T-helper 17 cell (primary cell): ENCODE data around the gene SEMA4F. TPM values are rescaled to one million over a fixed set of nuclear protein-coding genes. Genes with fewer than 3 reads are reported as not detected.
A peak's percentile ranks its signal among the peaks of the same experiment; 100 is the strongest.
"Not testable (repeated sequence)": the region's sequence is repeated elsewhere in the genome, so short reads cannot be mapped to it uniquely, and the experiment has no call there.

ENCODE experiments used
- ATAC-seq: fragments of 150-1000 bp; cut with Tn5 transposase; 2 replicates; pipeline ENCODE4 v1.10.0; 2021; ENCODE audit warnings: mild to moderate bottlenecking, moderate library complexity
- DNase-seq, 3 donors: peaks; one replicate each; pipeline versions ENCODE4 v3.0.0 to v3.0.0-alpha.2; 2020 to 2021
- H3K9me3 ChIP-seq: one replicate; pipeline ENCODE4 v1.7.0; 2013; ENCODE audit warnings: low read length, mild to moderate bottlenecking; ENCODE audit not compliant: control insufficient read depth, poor library complexity, severe bottlenecking
- H3K27ac Mint-ChIP-seq: one replicate; pipeline ENCODE4 v1.8.0; 2022; ENCODE audit warnings: mild to moderate bottlenecking, moderate library complexity, mixed read lengths
- H3K27me3 Mint-ChIP-seq: one replicate; pipeline ENCODE4 v1.8.0; 2022; ENCODE audit warnings: mixed read lengths
- H3K36me3 Mint-ChIP-seq: one replicate; pipeline ENCODE4 v1.8.0; 2022; ENCODE audit warnings: low read depth, mixed read lengths
- H3K4me1 Mint-ChIP-seq: one replicate; pipeline ENCODE4 v1.8.0; 2022; ENCODE audit warnings: mild to moderate bottlenecking, mixed read lengths
- H3K4me3 Mint-ChIP-seq: one replicate; pipeline ENCODE4 v1.8.0; 2022; ENCODE audit warnings: mild to moderate bottlenecking, moderate library complexity, mixed read lengths
- total RNA-seq, 4 donors: library from RNA in 2 of 4; stranded (reverse) in 2 of 4; gene quantifications; one replicate each; pipeline ENCODE4 v1.2.3 and lab custom pipeline; 2022 to 2026

Gene SEMA4F, protein sequence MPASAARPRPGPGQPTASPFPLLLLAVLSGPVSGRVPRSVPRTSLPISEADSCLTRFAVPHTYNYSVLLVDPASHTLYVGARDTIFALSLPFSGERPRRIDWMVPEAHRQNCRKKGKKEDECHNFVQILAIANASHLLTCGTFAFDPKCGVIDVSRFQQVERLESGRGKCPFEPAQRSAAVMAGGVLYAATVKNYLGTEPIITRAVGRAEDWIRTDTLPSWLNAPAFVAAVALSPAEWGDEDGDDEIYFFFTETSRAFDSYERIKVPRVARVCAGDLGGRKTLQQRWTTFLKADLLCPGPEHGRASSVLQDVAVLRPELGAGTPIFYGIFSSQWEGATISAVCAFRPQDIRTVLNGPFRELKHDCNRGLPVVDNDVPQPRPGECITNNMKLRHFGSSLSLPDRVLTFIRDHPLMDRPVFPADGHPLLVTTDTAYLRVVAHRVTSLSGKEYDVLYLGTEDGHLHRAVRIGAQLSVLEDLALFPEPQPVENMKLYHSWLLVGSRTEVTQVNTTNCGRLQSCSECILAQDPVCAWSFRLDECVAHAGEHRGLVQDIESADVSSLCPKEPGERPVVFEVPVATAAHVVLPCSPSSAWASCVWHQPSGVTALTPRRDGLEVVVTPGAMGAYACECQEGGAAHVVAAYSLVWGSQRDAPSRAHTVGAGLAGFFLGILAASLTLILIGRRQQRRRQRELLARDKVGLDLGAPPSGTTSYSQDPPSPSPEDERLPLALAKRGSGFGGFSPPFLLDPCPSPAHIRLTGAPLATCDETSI
- total RNA-seq (10 to 100 TPM in 1 of 2 donors, 1 to 10 TPM in 1; 9.5 to 11.1 TPM), total RNA-seq (lab: John Stamatoyannopoulos, UW) (16.4 to 22.5 reads per million in 2 donors)

DNA sequence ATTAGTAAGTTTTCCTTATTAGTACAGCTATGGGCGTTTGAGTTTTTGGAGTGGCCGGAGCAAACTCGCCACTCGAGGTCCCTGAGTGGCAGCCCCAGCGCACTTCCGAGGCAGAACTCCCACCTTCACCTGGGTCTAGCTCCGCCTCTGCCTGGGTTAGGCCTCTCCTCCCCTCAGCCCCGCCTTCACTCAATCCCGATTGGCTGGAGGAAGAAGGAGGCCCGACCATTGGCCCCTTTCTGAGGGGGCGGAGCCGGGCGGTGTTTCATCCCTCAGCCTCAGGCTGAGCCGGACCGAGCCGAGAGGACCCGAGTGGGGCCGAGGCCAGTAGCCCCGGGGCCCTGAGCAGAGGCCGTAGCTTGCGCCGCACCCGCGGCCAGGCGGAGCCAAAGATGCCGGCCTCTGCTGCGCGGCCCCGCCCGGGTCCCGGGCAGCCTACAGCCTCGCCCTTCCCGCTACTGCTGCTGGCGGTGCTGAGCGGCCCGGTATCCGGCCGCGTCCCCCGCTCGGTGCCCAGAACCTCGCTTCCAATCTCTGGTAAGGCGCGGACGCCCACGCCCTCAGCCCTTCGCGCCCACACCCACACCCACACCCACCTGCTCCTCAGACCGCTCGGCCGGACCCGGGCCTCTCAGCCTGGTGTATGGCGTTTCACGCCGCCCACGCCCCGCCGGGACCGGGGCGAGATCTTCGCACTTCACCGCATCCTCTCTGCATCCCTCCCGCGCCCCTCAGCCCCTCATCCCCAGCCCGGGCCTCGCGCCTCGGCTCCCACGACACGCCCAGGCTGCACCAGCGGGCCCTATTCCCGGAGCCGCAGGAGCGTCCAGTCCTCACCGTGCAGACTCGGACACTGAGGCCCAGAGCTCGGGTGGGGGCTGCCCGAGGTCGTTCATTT lies at the start of gene SEMA4F:
Gene SEMA4F (plus strand): TSS at position 263 of the 898 bp plus-strand sequence. CDS start 130 bp downstream, at position 393.
- Mint-ChIP-seq H3K4me3 (peak within 1 kb of the TSS; percentile 94), H3K4me1 (peaks cover 19% of the 10 kb centered on the region), H3K36me3 (peaks cover 3% of the 10 kb centered on the region), H3K27me3 (peaks cover 12% of the 10 kb centered on the region), H3K27ac (peak within 1 kb of the TSS; percentile 79)
- H3K9me3 ChIP-seq = no peaks in the 10 kb centered on the region
- DNase-seq (peak; percentile 87 to 91 (median 90)), ATAC-seq (peak; percentile 100)

DNA sequence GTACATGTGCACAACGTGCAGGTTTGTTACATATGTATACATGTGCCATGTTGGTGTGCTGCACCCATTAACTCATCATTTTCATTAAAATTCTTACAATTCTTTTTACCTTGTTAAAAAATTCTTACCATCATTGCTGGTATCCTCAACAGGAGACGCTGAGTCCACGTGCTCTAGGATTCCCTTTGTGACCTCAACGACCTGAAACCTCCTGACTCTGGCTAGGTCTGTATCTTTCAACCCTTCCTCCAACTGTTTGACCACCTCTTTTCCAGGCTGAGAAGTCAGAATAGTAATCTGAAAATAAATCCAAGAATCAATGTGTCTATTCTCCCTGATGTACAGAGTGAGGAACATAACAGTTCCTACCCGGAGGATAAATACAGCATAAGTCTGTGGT lies 47.1 kb upstream of the SEMA4F start:
- Mint-ChIP-seq H3K27ac (no peak overlapping the region), H3K27me3 (peaks cover 46% of the 10 kb centered on the region), H3K4me1 (peaks cover 5% of the 10 kb centered on the region), H3K36me3 (peaks cover 2% of the 10 kb centered on the region), H3K4me3 (no peak overlapping the region)
- DNase-seq = no peak
- no peak for ATAC-seq
- no peaks in the 10 kb centered on the region for H3K9me3 ChIP-seq

DNA sequence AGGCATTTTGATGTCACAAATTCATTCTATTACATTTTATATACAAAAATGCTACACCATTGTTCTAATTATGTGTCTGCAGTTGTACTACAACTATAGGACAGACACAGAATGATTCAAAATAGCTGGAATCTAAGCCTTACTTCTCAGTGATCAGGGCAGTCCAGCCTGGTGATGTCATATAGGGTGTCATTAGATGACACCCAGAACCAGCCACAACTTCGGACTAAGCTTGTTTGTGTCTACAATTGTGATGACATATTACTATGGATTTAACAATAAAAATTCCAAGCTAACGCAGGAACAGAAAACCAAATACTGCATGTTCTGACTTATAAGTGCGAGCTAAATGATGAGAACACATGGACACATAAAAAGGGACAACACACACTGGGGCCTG lies 36.9 kb upstream of the SEMA4F start:
- no peaks in the 10 kb centered on the region for H3K9me3 ChIP-seq
- Mint-ChIP-seq H3K4me3 (no peak overlapping the region), H3K36me3 (peaks cover 6% of the 10 kb centered on the region), H3K27ac (no peak overlapping the region), H3K27me3 (peaks cover 53% of the 10 kb centered on the region), H3K4me1 (peaks cover 3% of the 10 kb centered on the region)
- no peak for ATAC-seq
- DNase-seq = no peak

DNA sequence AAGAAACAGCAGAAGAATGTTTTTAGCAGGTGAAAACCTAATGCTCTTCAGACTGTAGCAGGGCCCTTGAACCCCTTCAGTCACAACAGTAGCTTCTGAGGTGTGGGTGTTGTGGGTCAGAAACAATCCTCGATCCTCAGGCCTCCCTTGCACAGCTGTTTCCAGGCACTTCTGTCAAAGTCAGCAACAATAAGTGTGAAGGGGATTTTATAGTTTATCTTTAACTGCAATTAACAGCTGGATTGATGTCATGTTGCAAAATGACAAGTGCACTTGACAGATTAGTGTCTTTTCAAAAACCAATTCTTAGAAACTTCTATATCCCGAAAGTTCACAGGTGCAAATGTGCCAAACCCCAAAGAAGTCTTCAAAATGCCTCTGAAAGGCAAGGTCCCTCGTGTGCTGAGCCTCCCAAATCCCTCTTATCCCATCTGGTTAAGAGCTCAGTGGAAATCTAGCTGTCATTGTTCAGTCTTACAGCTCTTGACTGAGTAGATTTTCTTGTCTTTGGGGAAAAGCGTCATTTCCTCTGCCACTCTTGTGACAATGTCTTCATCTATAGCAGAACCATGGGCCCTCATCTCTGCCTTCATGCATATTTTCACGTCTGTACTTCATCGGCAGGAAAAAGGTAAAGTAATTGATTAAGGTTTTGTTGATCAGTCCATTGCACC lies 35.5 kb upstream of the SEMA4F start:
- DNase-seq (no peak), ATAC-seq (no peak)
- Mint-ChIP-seq H3K4me3 (no peak overlapping the region), H3K36me3 (peaks cover 4% of the 10 kb centered on the region), H3K4me1 (peaks cover 3% of the 10 kb centered on the region), H3K27ac (no peak overlapping the region), H3K27me3 (peaks cover 41% of the 10 kb centered on the region)
- no peaks in the 10 kb centered on the region for H3K9me3 ChIP-seq

DNA sequence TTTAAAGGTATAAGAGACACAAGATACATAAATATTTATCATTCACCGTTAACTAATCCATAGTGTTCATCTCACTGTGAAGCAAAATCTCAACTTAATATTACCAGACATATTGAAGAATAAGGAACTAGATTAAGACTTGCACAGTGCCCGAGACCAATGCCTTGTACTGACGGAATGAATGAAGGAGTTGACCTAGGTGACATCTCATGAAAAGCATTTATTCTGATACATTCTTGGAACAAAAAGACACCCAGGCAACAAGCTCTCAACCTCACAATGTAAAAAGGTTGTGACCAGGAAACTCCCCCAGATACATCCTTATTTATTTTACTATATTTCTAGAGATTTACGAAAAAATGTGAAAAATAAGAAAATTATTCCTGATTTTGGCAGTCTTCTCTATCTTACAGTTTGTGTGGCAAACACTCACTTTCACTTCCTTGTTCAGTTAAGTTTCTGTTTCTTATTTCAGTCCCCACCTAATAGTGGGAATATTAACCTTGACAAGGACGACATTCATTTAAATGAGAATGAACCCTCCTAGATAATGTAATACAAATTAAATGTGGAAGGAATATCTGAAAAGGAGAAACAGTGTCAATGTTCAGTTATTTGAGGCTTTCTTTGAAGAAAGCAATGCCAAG lies 34.3 kb upstream of the SEMA4F start:
- H3K27me3 Mint-ChIP-seq = peaks cover 29% of the 10 kb centered on the region
- no peaks in the 10 kb centered on the region for H3K9me3 ChIP-seq
- ATAC-seq (no peak), DNase-seq (no peak)
- peaks cover 3% of the 10 kb centered on the region for H3K4me1 Mint-ChIP-seq
- no peak overlapping the region for H3K27ac Mint-ChIP-seq
- H3K36me3 Mint-ChIP-seq = peaks cover 4% of the 10 kb centered on the region
- H3K4me3 Mint-ChIP-seq = no peak overlapping the region

DNA sequence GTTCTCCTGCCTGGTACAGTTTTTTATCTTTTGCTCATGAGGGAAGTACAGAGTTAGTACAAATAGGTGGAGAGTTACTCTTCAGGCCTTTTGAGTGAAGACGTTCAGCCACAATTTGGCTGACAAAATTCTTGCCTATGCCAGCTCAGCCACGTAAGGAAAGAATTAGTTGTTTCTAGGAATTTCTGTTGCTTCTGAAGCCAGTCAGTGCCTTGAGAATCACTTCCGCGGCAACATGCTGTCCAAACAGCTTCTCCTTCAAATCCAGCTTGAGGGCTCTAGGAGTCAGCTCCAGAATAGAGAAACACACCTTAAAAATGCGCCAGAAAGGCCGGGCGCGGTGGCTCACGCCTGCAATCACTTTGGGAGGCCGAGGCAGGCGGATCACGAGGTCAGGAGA lies 33.4 kb upstream of the SEMA4F start:
- H3K9me3 ChIP-seq = no peaks in the 10 kb centered on the region
- Mint-ChIP-seq H3K27ac (no peak overlapping the region), H3K4me1 (peaks cover 3% of the 10 kb centered on the region), H3K27me3 (peaks cover 20% of the 10 kb centered on the region), H3K36me3 (peaks cover 4% of the 10 kb centered on the region), H3K4me3 (no peak overlapping the region)
- no peak for DNase-seq
- ATAC-seq = no peak

DNA sequence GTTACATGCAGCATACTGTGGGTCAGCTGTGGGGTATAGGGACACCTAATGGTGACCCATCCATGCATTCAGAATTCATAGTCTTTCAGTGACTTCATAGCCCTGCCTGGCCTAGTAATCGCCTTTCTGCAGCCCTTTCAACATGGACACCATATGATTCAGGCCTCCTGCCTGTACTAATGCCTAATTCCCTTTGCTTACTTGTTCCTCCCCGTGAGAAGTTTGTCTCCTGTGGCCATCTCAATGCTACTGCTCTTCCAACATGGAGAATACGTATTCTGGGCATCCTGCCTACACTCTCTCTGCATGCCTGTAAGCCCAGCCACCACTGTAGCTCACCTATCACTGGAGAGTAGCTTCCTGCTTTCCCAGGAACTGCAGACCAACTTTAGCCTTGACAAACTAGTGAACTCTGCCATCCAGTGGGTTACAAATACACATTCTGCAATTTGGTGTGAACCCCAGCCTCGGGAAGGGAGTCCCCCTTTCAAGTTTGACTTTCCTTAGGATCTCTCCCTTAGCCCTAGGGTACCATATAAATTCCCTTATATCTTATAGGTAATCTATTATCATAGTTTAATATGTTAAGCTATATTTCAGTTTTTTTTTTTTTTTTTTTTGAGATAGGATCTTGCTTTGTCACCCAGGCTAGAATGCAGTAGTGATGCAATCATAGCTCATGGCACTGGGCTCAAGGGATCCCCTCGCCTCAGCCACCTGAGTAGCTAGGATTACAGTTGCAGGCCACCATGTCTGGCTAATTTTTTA lies 28.2 kb upstream of the SEMA4F start:
- peaks cover 2% of the 10 kb centered on the region for H3K36me3 Mint-ChIP-seq
- DNase-seq = no peak

DNA sequence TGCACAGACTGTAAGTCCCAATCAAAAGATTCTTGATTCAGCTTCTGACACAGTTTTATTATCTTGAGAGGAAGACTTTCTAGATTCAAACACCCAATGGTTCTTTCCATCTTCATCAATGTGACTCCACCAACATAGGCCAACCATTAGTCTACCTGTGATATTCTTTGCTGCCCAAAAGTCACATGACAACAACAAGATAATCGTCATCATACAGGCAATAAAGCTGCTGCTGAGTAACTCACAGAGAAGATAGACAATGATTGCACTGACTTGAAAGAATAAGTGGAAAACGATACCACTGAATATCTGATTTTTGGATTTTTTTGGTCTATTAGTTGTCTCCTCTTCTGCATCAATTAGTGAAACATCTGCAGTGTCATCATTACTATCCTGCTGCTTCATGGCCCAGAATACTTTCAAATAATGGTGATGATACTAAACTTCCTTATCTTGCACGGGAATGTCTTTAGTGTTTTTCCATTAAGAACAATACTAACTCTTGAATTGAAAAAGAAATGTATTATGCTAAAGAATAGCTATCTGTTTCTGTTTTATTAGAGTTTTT lies 25.4 kb upstream of the SEMA4F start:
- no peaks in the 10 kb centered on the region for H3K4me1 Mint-ChIP-seq
- H3K36me3 Mint-ChIP-seq = peaks cover 2% of the 10 kb centered on the region
- no peak overlapping the region for H3K27ac Mint-ChIP-seq
- H3K9me3 ChIP-seq = no peaks in the 10 kb centered on the region
- H3K4me3 Mint-ChIP-seq = no peak overlapping the region
- DNase-seq (no peak), ATAC-seq (no peak)
- H3K27me3 Mint-ChIP-seq = peaks cover 7% of the 10 kb centered on the region

More for the DNA sequence above, 28.2 kb upstream of the SEMA4F start:
- no peak for ATAC-seq
- Mint-ChIP-seq H3K27me3 (peaks cover 7% of the 10 kb centered on the region), H3K4me1 (no peaks in the 10 kb centered on the region), H3K27ac (no peak overlapping the region), H3K4me3 (no peak overlapping the region)
- H3K9me3 ChIP-seq = no peaks in the 10 kb centered on the region

DNA sequence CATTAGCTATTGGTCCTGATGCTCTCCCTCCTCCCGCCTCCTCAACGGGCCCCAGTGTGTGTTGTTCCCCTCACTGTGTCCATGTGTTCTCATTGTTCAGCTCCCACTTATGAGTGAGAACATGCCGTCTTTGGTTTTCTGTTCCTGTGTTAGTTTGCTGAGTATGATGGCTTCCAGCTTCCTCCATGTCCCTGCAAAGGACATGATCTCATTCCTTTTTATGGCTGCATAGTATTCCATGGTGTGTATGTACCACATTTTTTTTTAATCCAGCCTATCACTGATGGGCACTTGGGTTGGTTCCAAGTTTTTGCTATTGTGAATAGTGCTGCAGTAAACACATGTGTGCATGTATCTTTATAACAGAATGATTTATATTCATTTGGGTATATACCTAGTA lies 23.6 kb upstream of the SEMA4F start:
- ATAC-seq, H3K4me3 Mint-ChIP-seq, DNase-seq, H3K36me3 Mint-ChIP-seq, H3K27me3 Mint-ChIP-seq, H3K27ac Mint-ChIP-seq, H3K9me3 ChIP-seq, H3K4me1 Mint-ChIP-seq: not testable (repeated sequence)

DNA sequence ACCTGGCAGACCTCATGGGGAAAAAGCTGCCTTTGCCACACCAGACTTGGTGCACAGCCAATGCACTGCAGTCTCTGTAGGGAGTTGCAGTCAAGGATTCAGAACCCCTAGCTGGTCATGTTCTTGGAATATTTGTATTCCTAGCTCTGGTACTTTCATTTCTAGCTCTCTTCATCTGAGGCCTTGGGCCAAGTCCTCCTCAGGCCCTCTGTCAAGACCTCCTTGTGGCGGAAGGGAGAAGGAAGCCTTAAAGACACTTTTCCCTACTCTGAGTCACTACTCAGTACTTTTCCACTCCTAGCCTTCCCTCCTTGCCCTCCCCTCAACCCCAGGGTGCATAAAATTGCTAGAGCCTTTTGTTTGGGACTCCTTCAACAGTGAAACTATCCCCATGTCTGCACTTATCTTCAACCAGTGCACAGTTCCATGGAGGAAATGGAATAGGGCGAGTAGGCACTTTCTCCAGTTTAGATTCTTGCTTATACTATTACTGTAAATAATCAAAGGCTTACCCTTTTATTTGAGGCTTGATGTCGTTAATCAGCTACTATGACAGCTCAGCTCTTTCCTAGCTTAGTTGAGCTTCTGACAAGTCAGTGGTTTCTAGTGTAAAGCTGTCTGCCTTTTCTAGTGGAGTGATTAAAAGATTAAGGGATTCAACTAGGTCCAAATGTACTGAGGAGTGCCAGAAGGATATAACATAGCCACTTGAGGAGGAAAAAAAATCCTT lies 21.7 kb upstream of the SEMA4F start:
- Mint-ChIP-seq H3K27me3 (peaks cover 22% of the 10 kb centered on the region), H3K27ac (no peak overlapping the region), H3K36me3 (peaks cover 2% of the 10 kb centered on the region), H3K4me1 (no peaks in the 10 kb centered on the region), H3K4me3 (no peak overlapping the region)
- H3K9me3 ChIP-seq = no peaks in the 10 kb centered on the region
- ATAC-seq = no peak
- DNase-seq = no peak

DNA sequence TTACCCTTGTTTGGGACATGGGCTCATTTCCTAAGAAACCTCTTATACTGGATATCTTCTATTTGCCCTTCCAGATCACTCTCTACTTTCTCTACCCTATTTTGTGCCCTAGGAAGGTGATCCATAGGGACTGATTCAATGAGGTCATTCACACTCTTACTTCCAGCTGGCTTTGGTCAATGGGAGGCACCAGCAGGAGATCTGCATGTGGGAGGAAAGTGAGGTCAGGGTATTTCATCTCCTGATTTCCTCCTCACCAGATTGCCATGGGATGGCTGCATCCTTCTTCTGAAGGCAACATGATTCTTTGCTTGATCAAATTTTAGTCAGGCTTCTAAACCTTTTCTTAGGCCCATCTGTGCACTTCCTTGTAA lies 21.1 kb upstream of the SEMA4F start:
- H3K27ac Mint-ChIP-seq = no peak overlapping the region
- no peaks in the 10 kb centered on the region for H3K9me3 ChIP-seq
- no peak overlapping the region for H3K4me3 Mint-ChIP-seq
- H3K36me3 Mint-ChIP-seq = peaks cover 2% of the 10 kb centered on the region
- no peak for DNase-seq
- no peaks in the 10 kb centered on the region for H3K4me1 Mint-ChIP-seq
- no peak for ATAC-seq
- peaks cover 22% of the 10 kb centered on the region for H3K27me3 Mint-ChIP-seq
